HL-60 (cell line): ENCODE results near the gene ELAC2.

Experiments
- DNase-seq, 2 experiments: peaks; one replicate each; pipeline ENCODE4 v3.0.0-alpha.2; 2010 to 2020; ENCODE audit warnings: low read depth in 1 of 2, low spot score in 1 of 2
- H3K27ac ChIP-seq: fragments of 250-450 bp; sonication (Bioruptor Pico); replicated peaks from 2 replicates; pipeline ENCODE4 v1.5.1; 2020; ENCODE audit warnings: mild to moderate bottlenecking, moderate library complexity
- H3K27me3 ChIP-seq: fragments of 250-450 bp; sonication (Bioruptor Pico); 2 replicates; pipeline ENCODE4 v1.5.1; 2021; ENCODE audit warnings: mild to moderate bottlenecking, moderate library complexity; ENCODE audit not compliant: insufficient read depth, poor library complexity, severe bottlenecking
- H3K4me3 ChIP-seq: replicated peaks from 2 replicates; pipeline ENCODE4 v1.5.1; 2011; ENCODE audit warnings: mild to moderate bottlenecking, control low read depth, low read length; ENCODE audit not compliant: insufficient read depth
- CTCF ChIP-seq: IDR thresholded peaks from one replicate; pipeline ENCODE4 v1.5.1; 2011; ENCODE audit warnings: low read length, control low read depth, inconsistent platforms; ENCODE audit not compliant: insufficient read depth
- GABPA ChIP-seq: IDR thresholded peaks from 2 replicates; pipeline ENCODE4 v1.6.1; 2012; ENCODE audit warnings: low read depth
- POLR2AphosphoS5 ChIP-seq: IDR thresholded peaks from 2 replicates; pipeline ENCODE4 v1.6.1; 2012; ENCODE audit warnings: low read depth
- REST ChIP-seq: IDR thresholded peaks from 2 replicates; pipeline ENCODE4 v1.6.1; 2012; ENCODE audit warnings: low read depth; ENCODE audit not compliant: insufficient replicate concordance
- SPI1 ChIP-seq: IDR thresholded peaks from 2 replicates; pipeline ENCODE4 v1.6.1; 2012; ENCODE audit warnings: low read depth, mild to moderate bottlenecking, borderline replicate concordance

ELAC2 gene

GRCh38 chr17:12987120-12987519 is 30.7 kb downstream of the ELAC2 start:
- DNase-seq: no peak
- Histone ChIP-seq H3K4me3 (no peak overlapping the region), H3K27ac (no peak overlapping the region), H3K27me3 (no peaks in the 10 kb centered on the region)
- TF ChIP-seq CTCF (no peak), REST (no peak), SPI1 (no peak), GABPA (no peak), POLR2AphosphoS5 (no peak)

GRCh38 chr17:12985431-12986293 is 32.2 kb downstream of the ELAC2 start:
- TF ChIP-seq REST (no peak), SPI1 (no peak), POLR2AphosphoS5 (no peak), CTCF (no peak), GABPA (no peak)
- DNase-seq: no peak

GRCh38 chr17:12983991-12984884 is 33.6 kb downstream of the ELAC2 start:
- TF ChIP-seq SPI1 (no peak), CTCF (no peak), POLR2AphosphoS5 (no peak), GABPA (no peak), REST (no peak)
- no peak overlapping the region for H3K4me3 ChIP-seq
- no peaks in the 10 kb centered on the region for H3K27me3 ChIP-seq
- H3K27ac ChIP-seq: no peak overlapping the region
- no peak for DNase-seq

More at GRCh38 chr17:12985431-12986293, 32.2 kb downstream of the ELAC2 start:
- no peaks in the 10 kb centered on the region for H3K27me3 ChIP-seq
- H3K27ac ChIP-seq: no peak overlapping the region
- H3K4me3 ChIP-seq: no peak overlapping the region
